LNCAP (cell line): ENCODE results near the gene SIX5.

Source experiments
- CTCF ChIP-seq: fragments of 450-650 bp; IDR thresholded peaks from 2 replicates; pipeline ENCODE4 v1.5.1; 2017; ENCODE audit warnings: mild to moderate bottlenecking

Gene SIX5

GRCh38 chr19:45768984-45769782 lies at the start of gene SIX5:
TSS of gene SIX5 (minus strand) at chr19:45769252. CDS start at chr19:45768844, 408 bp downstream.
- TF ChIP-seq CTCF = no peak

GRCh38 chr19:45817725-45818301 lies 48.8 kb upstream of the SIX5 start:
- no peak for TF ChIP-seq CTCF

GRCh38 chr19:45817010-45817724 lies 48.1 kb upstream of the SIX5 start:
- TF ChIP-seq CTCF = peak; percentile 75

- no peak for TF ChIP-seq CTCF
These were observed 47.4 kb upstream of the SIX5 start for GRCh38 chr19:45816236-45817009.

- TF ChIP-seq CTCF = no peak
These were observed 46.6 kb upstream of the SIX5 start for GRCh38 chr19:45815481-45816216.

GRCh38 chr19:45814851-45815480 lies 45.9 kb upstream of the SIX5 start, which contains the start of gene RSPH6A:
TSS of gene RSPH6A (minus strand) at chr19:45815308. CDS start at chr19:45815176, 132 bp downstream.
- TF ChIP-seq CTCF = no peak
